HUES48 (cell line): ENCODE data around the gene ERMP1.
"Not testable (repeated sequence)": the region's sequence is repeated elsewhere in the genome, so short reads cannot be mapped to it uniquely, and the experiment has no call there.

Source experiments
- H3K27ac ChIP-seq: one replicate; pipeline ENCODE4 v1.7.0; 2013; ENCODE audit warnings: low read depth, low read length, inconsistent platforms
- H3K27me3 ChIP-seq: 2 replicates; pipeline ENCODE4 v1.6.1; 2013; ENCODE audit warnings: mild to moderate bottlenecking, low read length; ENCODE audit not compliant: control insufficient read depth, insufficient read depth
- H3K36me3 ChIP-seq: 2 replicates; pipeline ENCODE4 v1.6.1; 2013; ENCODE audit warnings: low read length; ENCODE audit not compliant: control insufficient read depth, insufficient read depth
- H3K4me1 ChIP-seq: 2 replicates; pipeline ENCODE4 v1.6.1; 2013; ENCODE audit warnings: mild to moderate bottlenecking, low read length; ENCODE audit not compliant: control insufficient read depth, insufficient read depth
- H3K4me3 ChIP-seq: 2 replicates; pipeline ENCODE4 v1.5.1; 2013; ENCODE audit warnings: mild to moderate bottlenecking, low read depth, low read length
- H3K9ac ChIP-seq: 2 replicates; pipeline ENCODE4 v1.6.1; 2013; ENCODE audit warnings: mild to moderate bottlenecking, low read depth, low read length, moderate library complexity
- H3K9me3 ChIP-seq: 2 replicates; pipeline ENCODE4 v1.6.1; 2013; ENCODE audit warnings: low read length; ENCODE audit not compliant: control insufficient read depth, insufficient read depth

Gene ERMP1

GRCh38 chr9:5818424-5819142 lies 14.3 kb downstream of the ERMP1 start:
- no peaks in the 10 kb centered on the region for H3K4me1 ChIP-seq
- H3K36me3 ChIP-seq: peaks cover 29% of the 10 kb centered on the region
- no peaks in the 10 kb centered on the region for H3K27me3 ChIP-seq
- no peak overlapping the region for H3K27ac ChIP-seq
- no peaks in the 10 kb centered on the region for H3K9me3 ChIP-seq
- H3K4me3 ChIP-seq: no peak overlapping the region
- no peak overlapping the region for H3K9ac ChIP-seq

- Histone ChIP-seq H3K9me3 (no peaks in the 10 kb centered on the region), H3K4me3 (no peak overlapping the region), H3K27me3 (no peaks in the 10 kb centered on the region), H3K9ac (no peak overlapping the region), H3K36me3 (peaks cover 25% of the 10 kb centered on the region), H3K4me1 (no peaks in the 10 kb centered on the region), H3K27ac (no peak overlapping the region)
Measured at GRCh38 chr9:5817862-5818261, 15.1 kb downstream of the ERMP1 start.

- Histone ChIP-seq H3K36me3 (peaks cover 17% of the 10 kb centered on the region; the same call in 1 of the 2 replicates), H3K9ac (no peak overlapping the region), H3K4me3 (no peak overlapping the region), H3K27me3 (no peaks in the 10 kb centered on the region), H3K4me1 (no peaks in the 10 kb centered on the region), H3K9me3 (no peaks in the 10 kb centered on the region), H3K27ac (no peak overlapping the region)
Measured at GRCh38 chr9:5815461-5815860, 17.5 kb downstream of the ERMP1 start.

GRCh38 chr9:5813824-5814223 lies 19.1 kb downstream of the ERMP1 start:
- Histone ChIP-seq H3K9me3 (no peaks in the 10 kb centered on the region), H3K27ac (no peak overlapping the region), H3K36me3 (peaks cover 26% of the 10 kb centered on the region)

GRCh38 chr9:5811751-5812150 lies 21.2 kb downstream of the ERMP1 start:
- H3K9ac ChIP-seq: no peak overlapping the region
- no peaks in the 10 kb centered on the region for H3K9me3 ChIP-seq
- H3K4me3 ChIP-seq: no peak overlapping the region
- no peak overlapping the region for H3K27ac ChIP-seq
- no peaks in the 10 kb centered on the region for H3K4me1 ChIP-seq
- H3K27me3 ChIP-seq: no peaks in the 10 kb centered on the region
- H3K36me3 ChIP-seq: peaks cover 18% of the 10 kb centered on the region

More at GRCh38 chr9:5813824-5814223, 19.1 kb downstream of the ERMP1 start:
- Histone ChIP-seq H3K4me3 (no peak overlapping the region), H3K4me1 (no peaks in the 10 kb centered on the region), H3K9ac (no peak overlapping the region), H3K27me3 (no peaks in the 10 kb centered on the region)

- Histone ChIP-seq H3K4me3 (no peak overlapping the region), H3K9ac (no peak overlapping the region), H3K27me3 (no peaks in the 10 kb centered on the region), H3K27ac (no peak overlapping the region), H3K4me1 (no peaks in the 10 kb centered on the region), H3K36me3 (peaks cover 14% of the 10 kb centered on the region), H3K9me3 (no peaks in the 10 kb centered on the region)
Measured at GRCh38 chr9:5805478-5805877, 27.4 kb downstream of the ERMP1 start.

GRCh38 chr9:5801739-5802113 lies 31.2 kb downstream of the ERMP1 start:
- Histone ChIP-seq H3K27ac (no peak overlapping the region), H3K36me3 (0 out of 2 replicates have a peak, but pooled peaks cover 5% of the 10 kb centered on the region), H3K4me3 (no peak overlapping the region), H3K9me3 (no peaks in the 10 kb centered on the region), H3K9ac (no peak overlapping the region), H3K27me3 (no peaks in the 10 kb centered on the region), H3K4me1 (no peaks in the 10 kb centered on the region)

- H3K27me3 ChIP-seq: no peaks in the 10 kb centered on the region
- no peak overlapping the region for H3K27ac ChIP-seq
- H3K36me3 ChIP-seq: 0 out of 2 replicates have a peak, but pooled peaks cover 5% of the 10 kb centered on the region
- no peak overlapping the region for H3K9ac ChIP-seq
- no peaks in the 10 kb centered on the region for H3K4me1 ChIP-seq
- no peak overlapping the region for H3K4me3 ChIP-seq
- H3K9me3 ChIP-seq: no peaks in the 10 kb centered on the region
Measured at GRCh38 chr9:5800969-5801738, 31.8 kb downstream of the ERMP1 start.

- H3K27me3 ChIP-seq, H3K9ac ChIP-seq, H3K4me1 ChIP-seq, H3K4me3 ChIP-seq, H3K27ac ChIP-seq, H3K9me3 ChIP-seq, H3K36me3 ChIP-seq: not testable (repeated sequence)
Measured at GRCh38 chr9:5800378-5800777, 32.5 kb downstream of the ERMP1 start.

- H3K9ac ChIP-seq: no peak overlapping the region
- no peaks in the 10 kb centered on the region for H3K9me3 ChIP-seq
Measured at GRCh38 chr9:5799314-5799713, 33.6 kb downstream of the ERMP1 start.

GRCh38 chr9:5798581-5798980 lies 34.3 kb downstream of the ERMP1 start:
- no peaks in the 10 kb centered on the region for H3K4me1 ChIP-seq
- no peak overlapping the region for H3K27ac ChIP-seq
- no peak overlapping the region for H3K9ac ChIP-seq
- no peaks in the 10 kb centered on the region for H3K27me3 ChIP-seq
- no peak overlapping the region for H3K4me3 ChIP-seq
- H3K9me3 ChIP-seq: no peaks in the 10 kb centered on the region
- H3K36me3 ChIP-seq: no peaks in the 10 kb centered on the region

More at GRCh38 chr9:5799314-5799713, 33.6 kb downstream of the ERMP1 start:
- Histone ChIP-seq H3K4me3 (no peak overlapping the region), H3K27me3 (no peaks in the 10 kb centered on the region), H3K4me1 (no peaks in the 10 kb centered on the region), H3K27ac (no peak overlapping the region), H3K36me3 (no peaks in the 10 kb centered on the region)
